Retinal pigment epithelial cell (primary cell): ENCODE data around the gene FAAH2.
"Not testable (repeated sequence)": the region's sequence is repeated elsewhere in the genome, so short reads cannot be mapped to it uniquely, and the experiment has no call there.

Experiments used
- DNase-seq: peaks from one replicate; pipeline ENCODE4 v3.0.0-alpha.2; 2010; ENCODE audit warnings: low read depth
- H3K4me3 ChIP-seq: 2 replicates; pipeline ENCODE4 v1.5.1; 2011; ENCODE audit warnings: mild to moderate bottlenecking, low read length, control low read depth, moderate library complexity
- TF ChIP-seq, protein P1 (sequence below): conservative IDR thresholded peaks from 2 replicates; pipeline ENCODE4 v1.5.1; 2011; ENCODE audit warnings: low read depth, low read length, control low read depth, inconsistent platforms

The FAAH2 gene

DNA sequence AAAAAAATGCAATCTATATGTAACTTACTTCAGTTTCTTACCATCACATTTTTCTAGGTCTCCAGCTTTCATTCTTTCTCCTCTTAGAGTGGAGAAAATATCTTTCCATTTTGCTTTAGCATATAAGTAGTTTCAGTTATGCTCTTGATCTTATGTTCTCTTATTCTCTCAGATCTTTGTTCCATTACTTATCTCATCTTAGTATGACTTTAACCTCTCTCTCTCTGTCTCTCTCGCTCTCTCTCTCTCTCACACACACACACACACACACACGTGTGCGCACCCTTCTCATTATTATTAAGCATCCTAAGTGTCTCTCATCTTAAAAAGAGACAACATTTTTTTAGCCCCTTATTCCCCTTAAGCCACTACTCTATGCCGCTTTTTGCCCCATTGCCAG lies 92.8 kb downstream of the FAAH2 start:
- TF ChIP-seq, protein P1, sequence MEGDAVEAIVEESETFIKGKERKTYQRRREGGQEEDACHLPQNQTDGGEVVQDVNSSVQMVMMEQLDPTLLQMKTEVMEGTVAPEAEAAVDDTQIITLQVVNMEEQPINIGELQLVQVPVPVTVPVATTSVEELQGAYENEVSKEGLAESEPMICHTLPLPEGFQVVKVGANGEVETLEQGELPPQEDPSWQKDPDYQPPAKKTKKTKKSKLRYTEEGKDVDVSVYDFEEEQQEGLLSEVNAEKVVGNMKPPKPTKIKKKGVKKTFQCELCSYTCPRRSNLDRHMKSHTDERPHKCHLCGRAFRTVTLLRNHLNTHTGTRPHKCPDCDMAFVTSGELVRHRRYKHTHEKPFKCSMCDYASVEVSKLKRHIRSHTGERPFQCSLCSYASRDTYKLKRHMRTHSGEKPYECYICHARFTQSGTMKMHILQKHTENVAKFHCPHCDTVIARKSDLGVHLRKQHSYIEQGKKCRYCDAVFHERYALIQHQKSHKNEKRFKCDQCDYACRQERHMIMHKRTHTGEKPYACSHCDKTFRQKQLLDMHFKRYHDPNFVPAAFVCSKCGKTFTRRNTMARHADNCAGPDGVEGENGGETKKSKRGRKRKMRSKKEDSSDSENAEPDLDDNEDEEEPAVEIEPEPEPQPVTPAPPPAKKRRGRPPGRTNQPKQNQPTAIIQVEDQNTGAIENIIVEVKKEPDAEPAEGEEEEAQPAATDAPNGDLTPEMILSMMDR, result no peak
- no peak overlapping the region for H3K4me3 ChIP-seq
- DNase-seq, result no peak

DNA sequence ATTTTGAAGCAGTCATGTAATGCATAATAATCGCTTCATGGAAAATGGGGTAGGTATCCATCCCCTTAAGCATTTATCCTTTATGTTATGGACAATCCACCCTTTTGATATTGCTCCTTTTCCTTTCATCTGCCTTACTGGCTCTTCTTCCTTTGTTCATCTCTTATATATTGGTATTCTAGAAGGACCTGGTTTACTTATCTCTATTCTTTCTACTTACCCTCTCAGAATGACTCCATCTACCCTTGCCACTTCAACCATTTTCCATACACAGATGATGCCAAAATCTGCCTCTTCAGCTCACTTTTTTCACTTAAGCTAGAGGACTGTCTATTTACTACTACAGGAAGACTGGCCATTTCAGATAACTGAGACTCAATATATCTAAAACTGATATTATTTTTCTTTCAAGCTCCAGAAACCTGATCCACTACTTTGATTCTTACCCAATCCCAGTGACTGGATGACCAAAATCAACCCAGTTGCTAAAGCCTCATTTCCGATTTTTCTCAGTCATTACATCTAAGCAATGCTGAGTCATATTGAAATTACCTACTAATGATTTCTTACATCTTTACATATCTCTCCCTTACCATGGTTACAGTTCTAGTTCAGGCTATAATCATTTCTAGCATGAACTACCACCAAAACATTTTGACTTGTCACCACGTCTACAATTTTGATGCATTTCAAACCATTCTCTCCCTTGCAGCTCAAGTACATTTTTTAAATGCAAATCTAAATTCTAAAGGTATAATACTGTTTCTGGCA lies 93.7 kb downstream of the FAAH2 start:
- no peak overlapping the region for H3K4me3 ChIP-seq
- TF ChIP-seq, protein P1, result no peak
- DNase-seq, result no peak

DNA sequence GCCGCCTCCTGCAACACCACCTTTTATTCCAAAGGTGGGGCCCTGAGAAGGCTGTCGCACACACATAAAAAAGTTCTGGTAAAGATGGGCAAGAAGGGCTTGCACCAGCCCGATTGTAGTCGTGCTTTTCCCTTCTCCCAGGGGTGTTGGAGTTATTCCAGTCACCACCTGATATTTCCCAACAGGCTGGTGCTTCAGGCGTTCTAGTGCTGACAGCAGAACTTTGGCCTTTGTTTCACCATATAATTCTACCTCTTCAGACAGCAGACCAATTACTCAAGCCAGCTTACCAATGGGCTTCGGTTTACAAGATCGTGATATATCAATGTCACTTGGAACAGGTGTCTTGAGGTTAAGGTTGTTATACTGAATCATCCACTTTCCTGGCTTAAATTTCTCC lies 107.7 kb downstream of the FAAH2 start:
- H3K4me3 ChIP-seq, DNase-seq: not testable (repeated sequence)

DNA sequence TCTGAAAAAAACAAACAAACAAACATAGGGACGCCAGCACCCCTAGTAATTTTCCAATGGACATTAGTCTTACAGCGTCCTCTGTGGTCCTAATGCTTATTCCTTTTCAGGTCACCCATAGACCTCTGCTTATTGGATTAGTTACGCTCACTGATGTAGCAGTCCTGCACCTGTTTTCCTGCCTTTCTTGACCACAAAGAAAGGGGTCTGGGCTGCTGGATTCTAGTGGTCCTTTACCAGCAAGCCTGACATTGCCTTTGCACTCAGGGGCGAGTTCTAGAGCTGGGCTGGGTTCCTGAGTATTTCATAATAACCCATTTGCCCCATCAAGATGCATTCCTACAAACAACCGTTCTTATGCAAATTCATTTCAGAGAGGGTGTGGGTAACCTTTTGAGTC lies 116.7 kb downstream of the FAAH2 start:
- H3K4me3 ChIP-seq, DNase-seq: not testable (repeated sequence)

DNA sequence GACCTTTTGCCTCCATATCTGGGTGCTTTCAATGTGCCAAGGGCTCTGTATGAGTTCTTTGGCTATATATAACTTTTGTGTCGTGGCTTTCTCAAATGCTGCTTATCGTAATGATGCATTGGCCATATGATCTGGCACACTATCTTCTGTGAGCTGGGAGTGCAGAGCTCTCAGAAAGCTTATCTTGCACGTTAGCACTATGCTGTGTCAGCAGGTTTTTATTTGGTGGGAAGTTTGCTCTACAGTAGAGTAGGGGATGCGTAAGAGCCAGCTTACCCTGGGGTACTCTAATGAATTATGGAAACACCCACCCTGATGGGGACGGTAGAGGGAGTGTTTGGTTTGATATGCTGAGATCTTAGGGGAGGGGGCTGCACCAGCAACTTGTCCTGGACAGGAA lies 119.6 kb downstream of the FAAH2 start:
- H3K4me3 ChIP-seq, result no peak overlapping the region
- TF ChIP-seq, protein P1, result no peak
- no peak for DNase-seq

DNA sequence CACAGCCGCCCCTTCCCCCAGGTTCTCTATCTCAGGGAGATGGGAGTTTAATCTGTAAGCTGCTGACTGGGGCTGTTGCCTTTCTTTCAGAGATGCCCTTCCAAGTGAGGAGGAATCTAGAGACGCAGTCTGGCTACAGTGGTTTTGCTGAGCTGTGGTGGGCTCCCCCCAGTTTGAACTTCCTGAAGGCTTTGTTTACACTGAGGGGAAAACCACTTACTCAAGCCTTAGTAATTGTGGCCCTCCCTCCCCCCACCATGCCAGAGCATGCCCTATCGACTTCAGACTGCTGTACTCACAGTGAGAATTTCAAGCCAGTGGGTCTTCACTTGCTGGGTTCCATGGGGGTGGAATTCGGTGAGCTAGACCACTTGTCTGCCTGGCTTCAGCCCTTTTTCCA lies 131.3 kb downstream of the FAAH2 start:
- TF ChIP-seq, protein P1, result no peak

DNA sequence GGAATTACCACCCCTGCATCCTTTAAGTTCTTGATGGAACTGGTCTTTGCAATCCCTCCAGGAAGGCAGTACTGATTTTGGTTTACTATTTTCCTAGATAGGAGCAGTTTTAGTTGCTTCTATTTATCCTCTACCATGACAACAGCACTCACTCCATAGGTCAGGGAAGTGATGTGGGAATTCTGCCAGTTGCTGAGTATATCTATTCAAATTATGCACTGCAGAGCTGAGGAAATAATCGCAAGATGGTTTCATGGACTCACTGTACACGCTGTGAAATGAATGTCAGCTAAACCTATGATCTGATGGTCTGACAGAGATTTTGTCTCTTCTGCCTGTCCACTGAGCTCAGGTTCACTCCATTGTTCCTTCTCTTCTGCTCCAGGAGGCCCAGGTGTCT lies 135.8 kb downstream of the FAAH2 start:
- H3K4me3 ChIP-seq, result no peak overlapping the region
- DNase-seq, result no peak
- TF ChIP-seq, protein P1, result no peak

More for the DNA sequence above, 131.3 kb downstream of the FAAH2 start:
- H3K4me3 ChIP-seq, result no peak overlapping the region
- no peak for DNase-seq

DNA sequence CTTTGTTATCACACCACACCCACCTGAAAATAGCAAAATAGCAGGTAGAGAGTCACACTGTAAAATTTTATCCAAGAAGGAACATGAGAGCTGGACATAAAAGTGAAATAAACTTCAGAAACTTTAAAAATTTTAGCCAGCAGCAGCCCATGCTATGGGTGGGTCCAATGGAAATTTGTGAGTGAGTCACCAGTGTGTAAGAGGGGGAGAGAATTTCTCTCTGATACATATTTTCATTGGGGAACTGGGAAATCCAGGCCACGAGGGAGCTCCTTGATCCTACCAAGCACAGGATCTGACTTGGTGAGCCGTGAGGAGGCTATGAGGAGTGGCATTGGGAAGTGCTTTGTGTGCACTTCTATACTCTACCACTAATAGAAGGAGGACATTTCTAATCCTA lies 136.3 kb downstream of the FAAH2 start:
- DNase-seq, result no peak
- TF ChIP-seq, protein P1, result no peak
- H3K4me3 ChIP-seq, result no peak overlapping the region
